ENCODE measurements around the gene DBNDD1. TPM values are rescaled to one million over a fixed set of nuclear protein-coding genes. Genes with fewer than 3 reads are reported as not detected.

DBNDD1 gene
- total RNA-seq, 1 donor from 2014 or later: 4.2 TPM

- peaks cover 10% of the 10 kb centered on the region for H3K27me3 ChIP-seq (ENCODE audit: low read depth)
- no peak overlapping the region for H3K27ac ChIP-seq
- H3K4me1 ChIP-seq: peaks cover 14% of the 10 kb centered on the region
- H3K36me3 ChIP-seq: no peaks in the 10 kb centered on the region
- intact Hi-C loops (cut with DNase I): no loop called here
- no peak for DNase-seq
- H3K9me3 ChIP-seq: no peaks in the 10 kb centered on the region
- no peak for ATAC-seq
- TF ChIP-seq, protein P1, sequence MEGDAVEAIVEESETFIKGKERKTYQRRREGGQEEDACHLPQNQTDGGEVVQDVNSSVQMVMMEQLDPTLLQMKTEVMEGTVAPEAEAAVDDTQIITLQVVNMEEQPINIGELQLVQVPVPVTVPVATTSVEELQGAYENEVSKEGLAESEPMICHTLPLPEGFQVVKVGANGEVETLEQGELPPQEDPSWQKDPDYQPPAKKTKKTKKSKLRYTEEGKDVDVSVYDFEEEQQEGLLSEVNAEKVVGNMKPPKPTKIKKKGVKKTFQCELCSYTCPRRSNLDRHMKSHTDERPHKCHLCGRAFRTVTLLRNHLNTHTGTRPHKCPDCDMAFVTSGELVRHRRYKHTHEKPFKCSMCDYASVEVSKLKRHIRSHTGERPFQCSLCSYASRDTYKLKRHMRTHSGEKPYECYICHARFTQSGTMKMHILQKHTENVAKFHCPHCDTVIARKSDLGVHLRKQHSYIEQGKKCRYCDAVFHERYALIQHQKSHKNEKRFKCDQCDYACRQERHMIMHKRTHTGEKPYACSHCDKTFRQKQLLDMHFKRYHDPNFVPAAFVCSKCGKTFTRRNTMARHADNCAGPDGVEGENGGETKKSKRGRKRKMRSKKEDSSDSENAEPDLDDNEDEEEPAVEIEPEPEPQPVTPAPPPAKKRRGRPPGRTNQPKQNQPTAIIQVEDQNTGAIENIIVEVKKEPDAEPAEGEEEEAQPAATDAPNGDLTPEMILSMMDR (IDR thresholded peaks at IDR 0.05): no peak
- no peak overlapping the region for H3K4me3 ChIP-seq
These were observed 3.5 kb downstream of the DBNDD1 start for GRCh38 chr16:90015586-90016338.

DNA sequence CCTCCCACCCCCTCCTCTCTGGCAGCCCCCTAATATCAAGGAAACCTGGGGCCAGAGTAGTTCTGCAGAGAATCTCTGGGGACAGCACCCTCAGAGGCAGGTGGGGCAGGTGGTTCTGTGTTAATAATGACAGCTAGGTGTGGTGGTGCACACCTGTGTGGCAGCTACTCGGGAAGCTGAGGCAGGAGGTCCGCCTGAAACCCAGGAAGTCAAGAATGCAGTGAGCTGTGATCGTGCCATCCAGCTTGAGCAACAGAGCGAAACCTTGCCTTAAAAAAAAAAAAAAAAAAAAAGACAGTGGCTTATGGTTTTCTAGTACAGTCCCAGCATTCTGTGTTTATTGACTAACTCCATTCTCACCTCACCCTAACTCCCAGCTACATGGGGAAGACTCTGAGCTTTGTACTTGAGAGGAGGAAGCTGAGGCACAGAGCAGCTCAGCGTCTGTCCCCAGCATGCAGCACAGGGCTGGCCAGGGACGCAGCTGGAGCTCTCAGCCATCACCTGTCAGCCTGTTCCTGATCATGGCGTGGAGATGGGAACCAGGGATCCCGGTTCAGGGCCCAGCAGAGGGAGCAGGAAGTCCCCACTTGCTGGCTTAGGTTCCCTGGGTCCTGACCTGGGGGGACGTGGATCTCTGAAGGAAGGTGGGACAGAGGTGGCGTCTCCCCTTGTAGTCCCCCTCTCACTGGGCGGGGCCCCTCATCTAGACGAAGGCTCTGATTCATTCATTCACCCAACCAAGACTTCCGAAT lies 6.1 kb downstream of the DBNDD1 start:
- Histone ChIP-seq H3K4me1 (peaks cover under 1% of the 10 kb centered on the region), H3K36me3 (no peaks in the 10 kb centered on the region), H3K27me3 (ENCODE audit: low read depth) (peaks cover under 1% of the 10 kb centered on the region), H3K27ac (no peak overlapping the region), H3K9me3 (no peaks in the 10 kb centered on the region), H3K4me3 (no peak overlapping the region)
- DNase-seq (no peak), ATAC-seq (no peak)
- intact Hi-C loops (cut with DNase I): no loop called here
- TF ChIP-seq, protein P1 (IDR thresholded peaks at IDR 0.05): no peak

- no peaks in the 10 kb centered on the region for H3K27me3 ChIP-seq (ENCODE audit: low read depth)
- DNase-seq: no peak
- intact Hi-C loops (cut with DNase I): no loop called here
- no peaks in the 10 kb centered on the region for H3K4me1 ChIP-seq
- no peaks in the 10 kb centered on the region for H3K9me3 ChIP-seq
- no peak overlapping the region for H3K4me3 ChIP-seq
- H3K27ac ChIP-seq: no peak overlapping the region
- no peak for ATAC-seq
- H3K36me3 ChIP-seq: no peaks in the 10 kb centered on the region
- TF ChIP-seq, protein P1 (IDR thresholded peaks at IDR 0.05): no peak
These were observed 7.3 kb downstream of the DBNDD1 start for GRCh38 chr16:90011908-90012501.

DNA sequence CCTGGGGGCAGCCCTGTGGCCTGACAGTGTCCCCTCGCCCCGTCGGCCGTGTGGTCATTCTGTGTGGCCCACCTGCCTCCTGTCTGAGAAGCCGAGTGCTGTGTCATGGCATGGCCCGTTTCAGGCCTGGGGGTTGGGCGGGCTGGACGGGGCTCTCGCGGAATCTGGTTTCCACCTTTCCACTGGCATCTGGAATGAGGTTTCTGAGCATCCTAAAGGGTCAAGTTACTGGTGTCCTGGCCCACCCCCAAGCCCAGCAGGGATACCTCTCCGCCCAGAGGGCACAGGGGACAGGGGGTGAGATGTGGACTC lies 7.8 kb downstream of the DBNDD1 start:
- H3K27me3 ChIP-seq (ENCODE audit: low read depth): no peaks in the 10 kb centered on the region
- intact Hi-C loops (cut with DNase I): no loop called here

More for the DNA sequence above, 7.8 kb downstream of the DBNDD1 start:
- Histone ChIP-seq H3K4me1 (no peaks in the 10 kb centered on the region), H3K36me3 (no peaks in the 10 kb centered on the region), H3K4me3 (no peak overlapping the region), H3K9me3 (no peaks in the 10 kb centered on the region), H3K27ac (no peak overlapping the region)
- DNase-seq (no peak), ATAC-seq (no peak)
- TF ChIP-seq, protein P1 (IDR thresholded peaks at IDR 0.05): no peak
